ENCODE results near the gene MMP28.

- no peak for TF ChIP-seq CTCF (conservative IDR thresholded peaks at IDR 0.05)
- no peak for TF ChIP-seq EZH2 (IDR thresholded peaks at IDR 0.05; ENCODE audit: low read depth)
Observed at GRCh38 chr17:35841101-35841500, 45.7 kb upstream of the MMP28 start.
